Measurements from ENCODE around the gene PTPRC.

Gene PTPRC

DNA sequence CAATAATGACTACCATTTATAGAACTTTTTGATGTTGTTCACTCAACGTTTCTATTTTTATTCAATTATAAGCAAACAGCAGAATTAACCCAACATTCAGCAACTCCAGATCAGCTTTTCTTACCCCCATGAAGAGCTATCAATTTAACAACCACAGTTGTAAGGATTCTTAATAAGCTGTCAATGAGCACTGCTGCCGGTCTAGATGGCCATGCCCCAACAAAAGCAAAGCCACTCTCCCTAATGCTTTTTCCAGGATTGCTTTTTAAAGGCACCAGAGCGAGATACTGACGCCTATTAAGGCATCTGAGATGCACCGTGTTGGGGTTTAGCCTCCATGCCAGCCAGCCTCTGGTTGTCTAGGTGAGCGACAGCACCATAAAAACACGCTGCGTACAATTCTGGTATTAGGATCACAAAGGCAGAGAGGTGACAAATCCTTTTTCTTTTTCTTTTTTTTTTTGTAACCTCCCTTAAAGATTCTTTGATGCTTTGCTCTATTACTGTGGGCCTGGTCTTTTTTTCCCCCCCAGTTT, 39.5 kb downstream of the PTPRC start:
- no peak for DNase-seq (ENCODE audit: low read depth)
- no peaks in the 10 kb centered on the region for H3K27me3 ChIP-seq (replicated peaks; ENCODE audit: control insufficient read depth, insufficient read depth, low read length)
- H3K4me3 ChIP-seq (ENCODE audit: low read length) = no peak overlapping the region
- no peaks in the 10 kb centered on the region for H3K36me3 ChIP-seq (ENCODE audit: control insufficient read depth, insufficient read depth, low read length, severe bottlenecking)
- no peaks in the 10 kb centered on the region for H3K9me3 ChIP-seq (ENCODE audit: control insufficient read depth, low read length)
- H3K9ac ChIP-seq (ENCODE audit: low read length) = no peak overlapping the region
- peaks cover 11% of the 10 kb centered on the region for H3K4me1 ChIP-seq (ENCODE audit: control insufficient read depth, insufficient read depth, low read length)

DNA sequence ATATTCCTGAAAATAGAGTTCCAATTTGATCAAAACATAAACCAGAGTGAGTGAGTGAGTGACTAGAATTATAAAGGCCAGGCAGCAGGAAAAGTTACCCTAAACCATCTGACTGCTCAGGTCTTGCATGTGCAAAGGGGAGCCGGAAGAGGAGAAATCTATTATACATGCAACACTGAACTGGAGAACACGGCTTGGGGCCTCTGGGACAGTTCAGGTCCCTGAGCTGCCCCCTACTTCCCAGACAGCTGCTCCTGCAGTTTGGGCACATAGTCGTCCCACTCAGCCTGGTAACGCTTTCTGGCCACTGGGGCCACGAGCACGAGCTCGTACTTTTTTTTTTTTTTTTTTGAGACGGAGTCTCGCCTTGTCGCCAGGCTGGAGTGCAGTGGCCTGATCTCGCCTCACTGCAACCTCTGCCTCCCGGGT, 40.1 kb downstream of the PTPRC start:
- Histone ChIP-seq H3K4me3 (ENCODE audit: low read length) (no peak overlapping the region), H3K27me3 (replicated peaks; ENCODE audit: control insufficient read depth, insufficient read depth, low read length) (no peaks in the 10 kb centered on the region), H3K4me1 (ENCODE audit: control insufficient read depth, insufficient read depth, low read length) (peaks cover 11% of the 10 kb centered on the region), H3K9me3 (ENCODE audit: control insufficient read depth, low read length) (no peaks in the 10 kb centered on the region), H3K9ac (ENCODE audit: low read length) (no peak overlapping the region), H3K36me3 (ENCODE audit: control insufficient read depth, insufficient read depth, low read length, severe bottlenecking) (no peaks in the 10 kb centered on the region)
- DNase-seq (ENCODE audit: low read depth) = no peak

DNA sequence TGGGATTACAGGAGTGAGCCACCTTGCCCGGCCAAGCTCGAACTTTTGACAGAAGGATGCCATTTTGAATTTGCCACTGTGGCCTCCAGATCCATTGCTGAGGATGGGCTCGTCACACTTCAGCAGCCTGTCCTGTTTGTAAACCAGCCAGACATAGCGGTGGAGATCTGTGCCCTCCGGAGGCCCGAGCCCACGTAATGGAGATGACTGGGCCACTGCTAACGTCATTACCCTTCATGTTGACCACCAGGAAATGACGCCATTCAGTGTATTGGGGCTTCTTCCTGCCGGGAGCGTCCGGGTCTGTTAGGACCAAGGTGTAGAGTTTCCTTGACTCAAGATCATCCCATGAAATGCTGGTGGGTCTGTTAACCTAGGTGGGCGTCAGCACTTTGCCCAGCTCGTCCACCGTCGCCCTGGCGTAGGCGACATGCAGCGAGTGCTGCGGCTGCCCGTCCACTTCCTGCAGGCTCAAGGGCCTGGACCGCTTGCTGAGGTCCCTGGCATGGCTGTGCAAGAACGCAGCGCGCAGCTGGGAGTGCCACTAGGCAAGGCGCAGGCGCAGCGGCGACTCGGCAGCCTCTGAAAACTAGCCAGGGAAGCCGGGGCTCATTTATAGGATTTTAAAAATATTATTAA, 40.8 kb downstream of the PTPRC start:
- H3K4me1 ChIP-seq (ENCODE audit: control insufficient read depth, insufficient read depth, low read length) = peaks cover 11% of the 10 kb centered on the region
- no peak overlapping the region for H3K4me3 ChIP-seq (ENCODE audit: low read length)
- no peaks in the 10 kb centered on the region for H3K36me3 ChIP-seq (ENCODE audit: control insufficient read depth, insufficient read depth, low read length, severe bottlenecking)
- DNase-seq (ENCODE audit: low read depth) = no peak
- H3K9ac ChIP-seq (ENCODE audit: low read length) = no peak overlapping the region
- no peaks in the 10 kb centered on the region for H3K27me3 ChIP-seq (replicated peaks; ENCODE audit: control insufficient read depth, insufficient read depth, low read length)
- no peaks in the 10 kb centered on the region for H3K9me3 ChIP-seq (ENCODE audit: control insufficient read depth, low read length)

DNA sequence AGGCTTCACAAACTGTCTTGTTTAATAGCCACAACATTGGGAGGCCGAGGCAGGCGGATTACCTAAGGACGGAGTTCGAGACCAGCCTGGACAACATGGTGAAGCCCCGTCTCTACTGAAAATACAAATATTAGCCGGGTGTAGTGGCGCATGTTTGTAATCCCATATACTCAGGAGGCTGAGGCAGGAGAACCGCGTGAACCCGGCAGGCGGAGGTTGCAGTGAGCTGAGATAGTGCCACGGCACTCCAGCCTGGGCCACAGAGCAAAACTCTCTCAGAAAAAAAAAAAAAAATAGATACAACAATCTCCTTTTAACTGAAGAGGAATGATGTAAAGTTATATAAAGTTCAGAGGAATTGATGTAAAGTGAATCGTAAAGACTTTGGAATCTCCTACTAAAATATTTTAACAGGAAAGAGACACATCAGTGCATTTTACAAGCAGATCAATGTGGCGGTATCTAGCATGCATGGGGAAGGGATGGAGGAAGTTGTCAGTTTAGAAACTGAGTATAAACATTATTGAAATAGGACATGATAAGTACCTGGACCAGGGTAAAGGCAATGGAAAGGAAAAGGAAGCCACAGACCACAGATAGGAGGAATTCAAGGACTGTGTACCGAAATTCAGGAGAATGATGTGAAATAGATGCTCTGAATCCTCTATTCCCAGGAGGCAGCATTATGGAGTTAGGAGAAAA, 41.5 kb downstream of the PTPRC start:
- Histone ChIP-seq H3K4me3 (ENCODE audit: low read length) (no peak overlapping the region), H3K27me3 (replicated peaks; ENCODE audit: control insufficient read depth, insufficient read depth, low read length) (no peaks in the 10 kb centered on the region), H3K4me1 (ENCODE audit: control insufficient read depth, insufficient read depth, low read length) (peaks cover 11% of the 10 kb centered on the region), H3K36me3 (ENCODE audit: control insufficient read depth, insufficient read depth, low read length, severe bottlenecking) (no peaks in the 10 kb centered on the region), H3K9me3 (ENCODE audit: control insufficient read depth, low read length) (no peaks in the 10 kb centered on the region), H3K9ac (ENCODE audit: low read length) (no peak overlapping the region)
- no peak for DNase-seq (ENCODE audit: low read depth)

DNA sequence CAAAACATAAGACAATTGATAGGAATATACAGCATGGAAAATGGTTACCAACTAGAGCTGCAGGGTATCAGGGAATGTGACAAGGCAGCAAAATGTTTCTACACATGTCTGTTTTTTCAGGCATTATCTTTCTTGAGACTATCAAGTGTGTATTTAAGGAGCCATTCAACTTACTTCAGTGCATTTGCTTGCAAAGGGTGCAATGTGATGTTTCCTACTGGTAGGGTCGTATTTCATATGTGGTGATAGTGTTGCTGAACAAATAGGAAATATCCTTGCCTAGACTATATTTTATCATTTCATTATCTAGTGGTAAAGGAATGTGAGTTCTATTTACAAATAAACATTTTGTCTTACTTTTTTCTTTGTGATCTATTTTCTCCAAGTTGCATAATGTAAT, 42.4 kb downstream of the PTPRC start:
- H3K4me3 ChIP-seq (ENCODE audit: low read length) = peak overlapping the region; percentile 74
- peaks cover 11% of the 10 kb centered on the region for H3K4me1 ChIP-seq (ENCODE audit: control insufficient read depth, insufficient read depth, low read length)
- no peak overlapping the region for H3K9ac ChIP-seq (ENCODE audit: low read length)
- H3K36me3 ChIP-seq (ENCODE audit: control insufficient read depth, insufficient read depth, low read length, severe bottlenecking) = no peaks in the 10 kb centered on the region
- H3K9me3 ChIP-seq (ENCODE audit: control insufficient read depth, low read length) = no peaks in the 10 kb centered on the region
- DNase-seq (ENCODE audit: low read depth) = peak; percentile 44
- H3K27me3 ChIP-seq (replicated peaks; ENCODE audit: control insufficient read depth, insufficient read depth, low read length) = no peaks in the 10 kb centered on the region

DNA sequence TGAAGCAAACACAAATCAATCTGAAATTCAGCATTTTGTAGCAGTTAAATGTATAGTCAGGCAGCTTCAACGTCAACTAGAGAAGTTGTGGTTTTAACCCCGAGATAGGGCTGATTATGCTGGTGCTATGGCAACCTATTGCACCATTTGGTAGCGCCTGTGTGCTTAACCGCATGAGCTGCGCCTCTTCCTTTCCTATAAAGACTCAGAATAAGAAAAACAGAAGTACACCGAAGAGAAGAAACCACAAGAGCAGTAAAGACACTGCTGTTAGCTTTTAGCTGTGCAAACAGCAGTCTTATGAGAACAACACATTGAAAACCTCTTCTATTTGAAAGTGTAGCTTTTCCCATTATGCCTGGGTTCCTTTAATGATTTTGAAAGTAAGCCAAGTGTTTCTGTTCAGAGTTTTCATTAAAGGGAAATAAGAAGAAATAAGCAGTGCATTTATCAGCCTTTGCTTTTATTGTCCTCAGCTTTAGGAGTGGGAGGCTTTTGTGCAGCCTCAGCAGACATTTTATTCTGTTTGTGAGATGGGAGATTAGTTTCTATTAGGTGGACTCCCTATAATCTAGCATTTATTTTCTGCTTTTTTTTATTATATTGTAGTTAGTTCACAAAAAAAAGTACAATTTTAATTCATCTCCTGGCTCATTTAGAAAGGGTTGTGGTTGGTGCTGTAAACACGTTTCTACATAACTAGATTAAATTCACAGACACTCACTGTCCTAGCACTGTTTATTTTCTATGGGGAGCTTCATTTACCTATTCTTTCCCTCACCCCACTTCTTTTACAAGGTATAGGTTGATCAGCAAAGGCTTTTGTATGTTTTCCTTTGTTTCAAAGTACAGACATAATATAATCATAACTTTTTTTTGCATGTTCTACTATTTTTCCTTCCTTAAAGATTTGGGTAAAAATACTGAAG, 43.3 kb downstream of the PTPRC start:
- Histone ChIP-seq H3K9ac (ENCODE audit: low read length) (peak overlapping the region; percentile 66), H3K4me1 (ENCODE audit: control insufficient read depth, insufficient read depth, low read length) (peaks cover 11% of the 10 kb centered on the region), H3K36me3 (ENCODE audit: control insufficient read depth, insufficient read depth, low read length, severe bottlenecking) (no peaks in the 10 kb centered on the region), H3K27me3 (replicated peaks; ENCODE audit: control insufficient read depth, insufficient read depth, low read length) (no peaks in the 10 kb centered on the region), H3K4me3 (ENCODE audit: low read length) (peak overlapping the region; percentile 74), H3K9me3 (ENCODE audit: control insufficient read depth, low read length) (no peaks in the 10 kb centered on the region)
- peak; percentile 85 for DNase-seq (ENCODE audit: low read depth)

DNA sequence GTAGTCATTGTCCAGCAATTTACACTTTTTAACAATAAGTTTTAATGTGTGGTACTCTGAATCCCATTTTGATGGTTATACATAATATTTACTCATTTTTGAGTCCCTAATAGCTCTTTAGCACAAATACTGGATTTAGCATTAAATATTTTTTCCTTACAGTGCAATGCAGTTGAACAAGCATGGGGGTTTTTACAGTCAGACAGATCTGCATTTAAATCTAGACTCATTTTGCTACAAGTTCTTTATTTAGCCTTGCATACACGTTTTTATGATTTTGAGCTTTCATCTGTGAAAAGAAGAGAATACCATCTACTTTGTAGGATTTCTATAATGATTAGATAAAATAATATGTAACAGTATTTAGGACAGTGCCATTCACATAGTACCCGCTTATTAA, 44.0 kb downstream of the PTPRC start:
- no peak for DNase-seq (ENCODE audit: low read depth)
- H3K9me3 ChIP-seq (ENCODE audit: control insufficient read depth, low read length) = no peaks in the 10 kb centered on the region
- no peaks in the 10 kb centered on the region for H3K36me3 ChIP-seq (ENCODE audit: control insufficient read depth, insufficient read depth, low read length, severe bottlenecking)
- no peak overlapping the region for H3K4me3 ChIP-seq (ENCODE audit: low read length)
- H3K27me3 ChIP-seq (replicated peaks; ENCODE audit: control insufficient read depth, insufficient read depth, low read length) = no peaks in the 10 kb centered on the region
- H3K4me1 ChIP-seq (ENCODE audit: control insufficient read depth, insufficient read depth, low read length) = peaks cover 11% of the 10 kb centered on the region
- no peak overlapping the region for H3K9ac ChIP-seq (ENCODE audit: low read length)

DNA sequence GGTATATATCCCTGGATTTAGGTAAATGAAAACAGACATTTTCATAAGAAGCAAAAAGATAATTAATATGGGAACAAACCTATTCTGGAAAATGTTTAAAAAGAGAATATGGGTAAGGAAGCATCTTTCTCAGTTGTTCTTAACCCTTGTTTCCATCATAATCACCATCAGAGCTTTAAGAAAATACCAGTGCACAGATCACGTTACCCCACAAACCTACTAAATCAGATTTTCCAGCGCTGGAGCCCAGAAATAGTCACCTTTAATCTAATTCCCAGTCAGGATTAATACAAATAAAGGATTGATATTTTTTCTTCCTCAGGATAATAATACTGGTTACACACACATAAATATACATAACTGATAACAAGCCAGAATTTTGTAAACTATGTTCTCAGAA, 44.6 kb downstream of the PTPRC start:
- H3K9ac ChIP-seq (ENCODE audit: low read length) = no peak overlapping the region
- DNase-seq (ENCODE audit: low read depth) = no peak
- no peaks in the 10 kb centered on the region for H3K9me3 ChIP-seq (ENCODE audit: control insufficient read depth, low read length)
- H3K27me3 ChIP-seq (replicated peaks; ENCODE audit: control insufficient read depth, insufficient read depth, low read length) = no peaks in the 10 kb centered on the region
- no peak overlapping the region for H3K4me3 ChIP-seq (ENCODE audit: low read length)
- H3K4me1 ChIP-seq (ENCODE audit: control insufficient read depth, insufficient read depth, low read length) = peaks cover 11% of the 10 kb centered on the region
- H3K36me3 ChIP-seq (ENCODE audit: control insufficient read depth, insufficient read depth, low read length, severe bottlenecking) = no peaks in the 10 kb centered on the region

DNA sequence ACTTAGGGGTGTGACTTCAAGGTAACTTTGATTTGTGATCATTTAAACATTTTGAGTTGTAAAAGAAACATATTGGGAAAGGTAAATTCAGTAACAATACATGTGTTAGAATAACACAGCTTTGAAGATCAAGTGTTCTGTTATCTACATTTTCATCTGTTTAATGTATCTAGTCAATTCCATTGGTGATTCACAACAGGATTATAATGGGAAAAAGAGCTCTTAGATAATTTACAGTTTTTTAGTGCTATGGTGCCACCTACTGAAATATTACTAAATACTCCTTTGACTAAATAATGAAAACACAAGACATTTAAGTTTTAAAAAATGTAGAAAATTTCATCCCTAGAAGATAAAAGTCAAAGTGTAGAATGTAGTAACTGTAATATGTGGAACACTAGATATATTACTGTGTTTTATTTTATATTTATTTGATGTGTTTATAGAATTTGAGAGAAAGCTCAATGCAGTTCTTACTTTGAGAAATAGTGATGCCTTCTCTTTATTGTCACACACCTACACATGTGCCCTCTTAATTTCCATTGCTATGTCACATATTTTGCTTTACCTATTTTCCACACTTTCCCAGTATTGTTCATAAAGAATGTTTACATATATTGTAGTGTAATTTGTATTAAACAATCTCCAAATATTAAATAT, 47.4 kb downstream of the PTPRC start:
- Histone ChIP-seq H3K4me1 (ENCODE audit: control insufficient read depth, insufficient read depth, low read length) (peaks cover 10% of the 10 kb centered on the region), H3K36me3 (ENCODE audit: control insufficient read depth, insufficient read depth, low read length, severe bottlenecking) (no peaks in the 10 kb centered on the region), H3K9ac (ENCODE audit: low read length) (no peak overlapping the region), H3K9me3 (ENCODE audit: control insufficient read depth, low read length) (no peaks in the 10 kb centered on the region), H3K4me3 (ENCODE audit: low read length) (no peak overlapping the region), H3K27me3 (replicated peaks; ENCODE audit: control insufficient read depth, insufficient read depth, low read length) (no peaks in the 10 kb centered on the region)
- peak; percentile 81 for DNase-seq (ENCODE audit: low read depth)

DNA sequence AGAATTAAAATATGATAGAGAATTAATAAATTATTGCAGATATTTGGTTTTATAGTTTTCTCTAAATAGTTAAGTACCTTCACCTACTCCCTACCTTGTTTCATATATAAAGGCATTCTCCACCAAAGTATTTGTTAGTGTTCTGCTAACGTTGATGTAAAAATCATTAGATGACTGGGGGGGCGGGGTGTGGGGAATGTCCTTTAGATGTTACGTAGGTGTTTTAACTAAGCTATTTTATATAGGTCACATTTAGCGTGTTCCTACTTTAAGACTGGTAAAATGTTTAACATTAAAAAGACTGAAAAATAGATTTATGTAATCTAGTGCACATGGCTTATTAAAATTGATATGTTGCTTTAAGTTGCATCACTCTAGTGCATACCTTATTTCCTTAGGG, 48.6 kb downstream of the PTPRC start:
- no peaks in the 10 kb centered on the region for H3K27me3 ChIP-seq (replicated peaks; ENCODE audit: control insufficient read depth, insufficient read depth, low read length)
- no peaks in the 10 kb centered on the region for H3K4me1 ChIP-seq (ENCODE audit: control insufficient read depth, insufficient read depth, low read length)
- DNase-seq (ENCODE audit: low read depth) = peak; percentile 16
- no peak overlapping the region for H3K4me3 ChIP-seq (ENCODE audit: low read length)
- H3K9ac ChIP-seq (ENCODE audit: low read length) = no peak overlapping the region
- H3K9me3 ChIP-seq (ENCODE audit: control insufficient read depth, low read length) = no peaks in the 10 kb centered on the region
- H3K36me3 ChIP-seq (ENCODE audit: control insufficient read depth, insufficient read depth, low read length, severe bottlenecking) = no peaks in the 10 kb centered on the region

Data from adipocyte (in vitro differentiated cells).